ENCODE measurements around the gene CMKLR1. TPM values are rescaled to one million over a fixed set of nuclear protein-coding genes. Genes with fewer than 3 reads are reported as not detected.

The CMKLR1 gene
- total RNA-seq, 1 experiment from 2014 or later: 0.66 TPM

- H3T11ph ChIP-seq (ENCODE audit: low read length): no peak overlapping the region
- Mint-ChIP-seq H3K27me3 (ENCODE audit: low read depth) (peaks cover 4% of the 10 kb centered on the region), H3K4me3 (no peak overlapping the region), H3K4me1 (peaks cover 5% of the 10 kb centered on the region in 2 experiments; a peak in 2 of 4 replicates), H3K27ac (peak overlapping the region in 2 of 3 experiments; percentile 20 to 54; a peak in 1 of 7 replicates), H3K9me3 (no peaks in the 10 kb centered on the region), H3K36me3 (ENCODE audit: insufficient read depth in 1 of 3, low read depth in 3 of 3) (peaks cover 0 to 9% (median 3%) of the 10 kb centered on the region in 3 experiments; a peak in 2 of 7 replicates)
- H2BK120ac ChIP-seq (ENCODE audit: low read depth, low read length, poor library complexity, severe bottlenecking): no peak overlapping the region
- no CpG with 5 or more reads among the region's 8 CpGs for WGBS (ENCODE audit: extremely low coverage, insufficient read length, low lambda C conversion rate)
- H3K56ac ChIP-seq (ENCODE audit: insufficient read length, low read depth, low read length): no peak overlapping the region
- DNase-seq: no peak
- no peaks in the 10 kb centered on the region for H3K27me3 ChIP-seq (ENCODE audit: insufficient read depth, low read length)
- no peaks in the 10 kb centered on the region for H3K23me2 ChIP-seq (ENCODE audit: insufficient read length, low read depth, low read length, poor library complexity, severe bottlenecking)
- no peak overlapping the region for H4K91ac ChIP-seq (ENCODE audit: insufficient read length, low read depth, low read length)
- no peak overlapping the region for H3K23ac ChIP-seq (ENCODE audit: insufficient read length, low read depth, low read length)
- H3K79me1 ChIP-seq (ENCODE audit: insufficient read depth, low read depth, low read length, poor library complexity, severe bottlenecking): no peaks in the 10 kb centered on the region
- no peak overlapping the region for H2BK15ac ChIP-seq (ENCODE audit: low read depth, low read length)
- no peak overlapping the region for H2BK5ac ChIP-seq (ENCODE audit: insufficient read length, low read length)
- H3K4me1 ChIP-seq (ENCODE audit: insufficient read depth, low read length): no peaks in the 10 kb centered on the region
- no peak overlapping the region for H4K5ac ChIP-seq (ENCODE audit: insufficient read length, low read depth, low read length)
- H3K14ac ChIP-seq (ENCODE audit: insufficient read depth, low read length): no peak overlapping the region
- no peak overlapping the region for H3K4me2 ChIP-seq (ENCODE audit: insufficient read depth, insufficient read length, low read length)
- H2BK12ac ChIP-seq (ENCODE audit: insufficient read length, low read depth, low read length): no peak overlapping the region
- H3K9ac ChIP-seq (ENCODE audit: extremely low read depth, insufficient read length, low read length): no peak overlapping the region
- TF ChIP-seq, protein P1, sequence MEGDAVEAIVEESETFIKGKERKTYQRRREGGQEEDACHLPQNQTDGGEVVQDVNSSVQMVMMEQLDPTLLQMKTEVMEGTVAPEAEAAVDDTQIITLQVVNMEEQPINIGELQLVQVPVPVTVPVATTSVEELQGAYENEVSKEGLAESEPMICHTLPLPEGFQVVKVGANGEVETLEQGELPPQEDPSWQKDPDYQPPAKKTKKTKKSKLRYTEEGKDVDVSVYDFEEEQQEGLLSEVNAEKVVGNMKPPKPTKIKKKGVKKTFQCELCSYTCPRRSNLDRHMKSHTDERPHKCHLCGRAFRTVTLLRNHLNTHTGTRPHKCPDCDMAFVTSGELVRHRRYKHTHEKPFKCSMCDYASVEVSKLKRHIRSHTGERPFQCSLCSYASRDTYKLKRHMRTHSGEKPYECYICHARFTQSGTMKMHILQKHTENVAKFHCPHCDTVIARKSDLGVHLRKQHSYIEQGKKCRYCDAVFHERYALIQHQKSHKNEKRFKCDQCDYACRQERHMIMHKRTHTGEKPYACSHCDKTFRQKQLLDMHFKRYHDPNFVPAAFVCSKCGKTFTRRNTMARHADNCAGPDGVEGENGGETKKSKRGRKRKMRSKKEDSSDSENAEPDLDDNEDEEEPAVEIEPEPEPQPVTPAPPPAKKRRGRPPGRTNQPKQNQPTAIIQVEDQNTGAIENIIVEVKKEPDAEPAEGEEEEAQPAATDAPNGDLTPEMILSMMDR (conservative IDR thresholded peaks at IDR 0.05): no peak
- H2AK5ac ChIP-seq (ENCODE audit: insufficient read length, low read length): no peak overlapping the region
- no peak overlapping the region for H4K8ac ChIP-seq (replicated peaks; ENCODE audit: insufficient read length, low read depth, low read length)
- no peak overlapping the region for H3K4ac ChIP-seq (ENCODE audit: low read depth, low read length)
- H2AFZ ChIP-seq (ENCODE audit: low read length): no peak overlapping the region
- no peak overlapping the region for H3K18ac ChIP-seq (ENCODE audit: insufficient read length, low read depth, low read length)
- no peaks in the 10 kb centered on the region for H3K9me3 ChIP-seq (ENCODE audit: control insufficient read depth, low read depth, low read length)
- H4K20me1 ChIP-seq (ENCODE audit: control insufficient read depth, insufficient read depth, insufficient read length): no peaks in the 10 kb centered on the region
- H2BK20ac ChIP-seq (ENCODE audit: low read depth, low read length, poor library complexity, severe bottlenecking): no peak overlapping the region
- H3K79me2 ChIP-seq (ENCODE audit: insufficient read depth, low read length): no peaks in the 10 kb centered on the region
- H3K27ac ChIP-seq (ENCODE audit: insufficient read length, low read depth, low read length): no peak overlapping the region
Measured at GRCh38 chr12:108295641-108296040, 43.5 kb downstream of the CMKLR1 start.

All from H9 (cell line).